ENCODE measurements around the gene LMO1. TPM values are rescaled to one million over a fixed set of nuclear protein-coding genes. Genes with fewer than 3 reads are reported as not detected.

Gene LMO1
- total RNA-seq, 2 experiments from 2014 or later, result not detected

DNA sequence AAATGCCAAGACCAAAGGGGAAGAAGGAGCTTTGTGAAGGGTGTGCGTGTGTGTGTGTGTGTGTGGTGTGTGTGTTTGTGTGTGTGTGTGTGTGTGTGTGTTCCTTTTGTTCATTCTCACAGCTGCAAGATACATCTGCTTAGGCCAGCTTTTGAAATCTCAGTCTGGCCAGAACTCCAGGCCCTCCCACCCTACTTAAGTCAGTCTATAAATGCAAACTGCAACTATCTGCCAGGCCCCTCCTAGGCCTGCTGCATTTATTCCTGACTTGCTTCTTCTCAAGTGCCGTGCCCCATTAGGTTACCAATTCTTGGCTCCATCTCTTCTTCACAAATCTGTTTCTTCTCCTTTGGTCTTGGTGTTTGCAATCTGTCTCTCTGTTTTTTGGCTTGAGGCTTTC is 73.2 kb downstream of the LMO1 start:
- no peak overlapping the region for H3K27ac Mint-ChIP-seq
- no peak overlapping the region for H3K4me3 Mint-ChIP-seq
- no peak for DNase-seq
- H3K9me3 Mint-ChIP-seq, result no peaks in the 10 kb centered on the region
- no peaks in the 10 kb centered on the region for H3K36me3 Mint-ChIP-seq (ENCODE audit: low read depth)
- no peaks in the 10 kb centered on the region for H3K4me1 Mint-ChIP-seq
- ChIA-PET POLR2A (no interaction called here), CTCF (interaction anchor here (0.8 to 1.2 kb wide), 2 partner anchors 12 to 73 kb away, joined by 3 to 4 read pairs; partner anchors contain the start of gene LMO1)
- peaks cover 13% of the 10 kb centered on the region for H3K27me3 Mint-ChIP-seq

DNA sequence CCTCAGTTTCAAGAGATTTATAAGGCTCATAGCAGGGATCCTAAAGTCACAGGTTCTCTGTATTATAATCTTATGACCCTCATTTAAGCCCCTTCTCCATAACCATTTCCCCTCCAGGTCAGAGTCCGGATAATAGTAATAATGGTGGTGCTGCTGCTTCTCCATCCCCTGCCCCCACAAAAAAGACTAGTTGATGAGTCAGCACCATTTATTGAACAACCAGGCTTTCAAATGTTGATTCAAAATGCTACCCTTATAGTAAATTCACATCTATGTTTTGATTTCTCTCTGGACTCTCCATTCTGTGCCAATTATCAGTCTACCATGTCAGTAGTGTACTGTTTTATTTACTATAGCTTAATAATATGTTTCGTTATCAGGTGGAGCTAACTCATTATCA is 77.2 kb downstream of the LMO1 start:
- DNase-seq, result no peak
- ChIA-PET CTCF (no interaction called here), POLR2A (no interaction called here)
- H3K4me1 Mint-ChIP-seq, result no peaks in the 10 kb centered on the region
- no peaks in the 10 kb centered on the region for H3K36me3 Mint-ChIP-seq (ENCODE audit: low read depth)
- H3K27ac Mint-ChIP-seq, result no peak overlapping the region
- no peak overlapping the region for H3K4me3 Mint-ChIP-seq
- peaks cover 27% of the 10 kb centered on the region for H3K27me3 Mint-ChIP-seq
- no peaks in the 10 kb centered on the region for H3K9me3 Mint-ChIP-seq

DNA sequence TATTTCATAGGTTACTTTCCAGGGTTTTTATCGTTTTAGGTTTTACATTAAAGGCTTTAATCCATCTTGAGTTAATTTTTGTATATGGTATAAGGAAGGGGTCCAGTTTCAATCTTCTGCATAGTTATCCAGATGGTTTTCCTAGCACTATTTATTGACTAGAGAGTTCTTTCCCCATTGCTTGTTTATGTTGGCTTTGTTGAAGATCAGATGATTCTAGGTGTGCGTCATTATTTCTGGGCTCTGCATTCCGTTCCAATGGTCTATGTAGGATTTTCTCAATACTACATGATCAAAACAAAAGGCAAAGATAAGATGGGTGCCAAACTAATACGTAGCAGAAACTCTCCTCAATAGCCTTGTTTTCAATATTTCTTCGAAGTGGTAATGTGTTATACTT is 80.6 kb downstream of the LMO1 start:
- Mint-ChIP-seq H3K36me3 (ENCODE audit: low read depth) (no peaks in the 10 kb centered on the region), H3K4me3 (no peak overlapping the region)

DNA sequence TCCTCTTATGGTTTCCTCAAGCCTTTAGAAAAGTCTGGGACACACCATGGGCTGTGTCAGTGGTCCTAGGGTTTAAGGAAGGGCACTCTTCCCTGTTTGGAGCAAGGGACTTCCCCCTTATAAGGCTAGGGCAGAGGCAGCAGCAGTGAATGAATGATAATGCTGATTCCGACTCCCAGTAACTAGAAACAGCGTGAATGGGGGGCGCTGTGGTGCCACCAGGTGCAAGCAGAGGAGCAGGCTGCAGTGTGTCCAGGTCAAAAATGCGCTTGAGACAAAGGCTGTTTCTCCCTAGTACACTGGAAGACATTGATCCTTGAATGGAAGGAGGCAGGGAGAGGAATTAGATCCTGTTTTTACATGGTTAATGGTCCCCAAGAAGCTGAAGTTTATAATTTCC is 83.2 kb downstream of the LMO1 start:
- Mint-ChIP-seq H3K36me3 (ENCODE audit: low read depth) (no peaks in the 10 kb centered on the region), H3K27me3 (peaks cover 22% of the 10 kb centered on the region), H3K27ac (no peak overlapping the region), H3K9me3 (no peaks in the 10 kb centered on the region), H3K4me3 (no peak overlapping the region), H3K4me1 (no peaks in the 10 kb centered on the region)
- CTCF ChIA-PET, result no interaction called here
- no peak for DNase-seq
- POLR2A ChIA-PET, result no interaction called here

More for the DNA sequence above, 80.6 kb downstream of the LMO1 start:
- CTCF ChIA-PET, result no interaction called here
- Mint-ChIP-seq H3K4me1 (no peaks in the 10 kb centered on the region), H3K9me3 (no peaks in the 10 kb centered on the region), H3K27ac (no peak overlapping the region), H3K27me3 (peaks cover 31% of the 10 kb centered on the region)
- no peak for DNase-seq
- POLR2A ChIA-PET, result no interaction called here

DNA sequence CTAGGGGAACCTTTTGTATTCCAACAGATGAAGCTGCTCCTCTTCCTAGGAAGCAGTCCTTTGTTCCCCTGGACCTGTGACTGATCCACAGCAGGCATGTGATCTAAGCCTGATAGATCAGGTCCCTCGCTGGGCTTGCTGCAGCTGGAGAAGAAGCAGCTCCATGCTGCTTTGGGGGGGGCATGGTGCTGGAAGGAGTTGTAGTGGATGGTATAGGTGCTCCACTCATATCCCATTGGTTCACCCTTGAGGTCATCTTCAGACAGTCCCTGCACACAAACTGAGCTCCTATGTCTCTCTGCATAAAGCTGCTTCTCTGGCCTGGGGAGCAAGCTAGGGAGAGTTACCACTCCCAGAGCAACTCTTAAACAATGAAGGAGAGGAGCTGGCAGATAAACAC is 85.4 kb downstream of the LMO1 start:
- Mint-ChIP-seq H3K27ac (no peak overlapping the region), H3K27me3 (peaks cover 16% of the 10 kb centered on the region), H3K4me1 (no peaks in the 10 kb centered on the region), H3K4me3 (no peak overlapping the region), H3K36me3 (ENCODE audit: low read depth) (no peaks in the 10 kb centered on the region), H3K9me3 (no peaks in the 10 kb centered on the region)
- POLR2A ChIA-PET, result no interaction called here
- no peak for DNase-seq
- CTCF ChIA-PET, result interaction anchor here (0.9 kb wide), 2 partner anchors 12 to 69 kb away, joined by 3 read pairs; no protein-coding TSS in a partner anchor

DNA sequence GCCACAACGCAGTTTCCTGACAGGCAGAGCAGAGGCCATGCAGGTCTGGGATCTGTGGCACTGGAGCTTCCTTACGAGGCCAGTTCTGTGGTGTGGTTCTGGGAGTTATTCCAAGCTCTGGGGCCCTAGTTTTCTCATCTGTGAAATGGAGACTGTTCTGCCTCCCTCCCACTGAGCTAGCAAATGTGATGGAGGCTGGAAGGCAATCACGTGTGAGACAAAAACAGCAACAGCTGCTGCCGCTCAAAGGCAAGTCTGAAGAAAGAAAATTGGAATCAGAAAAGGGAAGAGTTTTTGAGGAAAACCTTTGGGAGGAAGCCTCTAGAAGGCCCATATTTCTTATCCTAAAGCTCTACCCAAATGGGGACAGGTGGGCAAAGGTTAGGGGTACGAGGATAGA is 86.5 kb downstream of the LMO1 start:
- Mint-ChIP-seq H3K27me3 (peaks cover 6% of the 10 kb centered on the region), H3K4me1 (no peaks in the 10 kb centered on the region), H3K4me3 (no peak overlapping the region), H3K27ac (no peak overlapping the region), H3K36me3 (ENCODE audit: low read depth) (no peaks in the 10 kb centered on the region), H3K9me3 (no peaks in the 10 kb centered on the region)
- ChIA-PET POLR2A (no interaction called here), CTCF (no interaction called here)
- no peak for DNase-seq

Other genes starting within 250 kb of the LMO1 start
- gene TUB, start 182.7 kb downstream of the LMO1 start, total RNA-seq, result under 1 TPM; 0.08 to 0.12 TPM
- 10 to 100 TPM; 16.9 to 20.1 TPM for gene RIC3, start 94.9 kb downstream of the LMO1 start, total RNA-seq

Measured in activated CD4-positive, alpha-beta T cell treated with anti-CD3 and anti-CD28 coated beads, Interleukin-2, amount 10 ng/mL, durations not matched to agents 7 days and 5 days (primary cell).